Measurements from ENCODE around the gene PLA2G4D.

GRCh38 chr15:42064271-42064670 is 30.1 kb downstream of the PLA2G4D start:
- TF ChIP-seq POLR2A (IDR thresholded peaks at IDR 0.05), result no peak
- TF ChIP-seq, protein P1, sequence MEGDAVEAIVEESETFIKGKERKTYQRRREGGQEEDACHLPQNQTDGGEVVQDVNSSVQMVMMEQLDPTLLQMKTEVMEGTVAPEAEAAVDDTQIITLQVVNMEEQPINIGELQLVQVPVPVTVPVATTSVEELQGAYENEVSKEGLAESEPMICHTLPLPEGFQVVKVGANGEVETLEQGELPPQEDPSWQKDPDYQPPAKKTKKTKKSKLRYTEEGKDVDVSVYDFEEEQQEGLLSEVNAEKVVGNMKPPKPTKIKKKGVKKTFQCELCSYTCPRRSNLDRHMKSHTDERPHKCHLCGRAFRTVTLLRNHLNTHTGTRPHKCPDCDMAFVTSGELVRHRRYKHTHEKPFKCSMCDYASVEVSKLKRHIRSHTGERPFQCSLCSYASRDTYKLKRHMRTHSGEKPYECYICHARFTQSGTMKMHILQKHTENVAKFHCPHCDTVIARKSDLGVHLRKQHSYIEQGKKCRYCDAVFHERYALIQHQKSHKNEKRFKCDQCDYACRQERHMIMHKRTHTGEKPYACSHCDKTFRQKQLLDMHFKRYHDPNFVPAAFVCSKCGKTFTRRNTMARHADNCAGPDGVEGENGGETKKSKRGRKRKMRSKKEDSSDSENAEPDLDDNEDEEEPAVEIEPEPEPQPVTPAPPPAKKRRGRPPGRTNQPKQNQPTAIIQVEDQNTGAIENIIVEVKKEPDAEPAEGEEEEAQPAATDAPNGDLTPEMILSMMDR (IDR thresholded peaks at IDR 0.05), result no peak
